ENCODE measurements around the gene THSD4.

DNA sequence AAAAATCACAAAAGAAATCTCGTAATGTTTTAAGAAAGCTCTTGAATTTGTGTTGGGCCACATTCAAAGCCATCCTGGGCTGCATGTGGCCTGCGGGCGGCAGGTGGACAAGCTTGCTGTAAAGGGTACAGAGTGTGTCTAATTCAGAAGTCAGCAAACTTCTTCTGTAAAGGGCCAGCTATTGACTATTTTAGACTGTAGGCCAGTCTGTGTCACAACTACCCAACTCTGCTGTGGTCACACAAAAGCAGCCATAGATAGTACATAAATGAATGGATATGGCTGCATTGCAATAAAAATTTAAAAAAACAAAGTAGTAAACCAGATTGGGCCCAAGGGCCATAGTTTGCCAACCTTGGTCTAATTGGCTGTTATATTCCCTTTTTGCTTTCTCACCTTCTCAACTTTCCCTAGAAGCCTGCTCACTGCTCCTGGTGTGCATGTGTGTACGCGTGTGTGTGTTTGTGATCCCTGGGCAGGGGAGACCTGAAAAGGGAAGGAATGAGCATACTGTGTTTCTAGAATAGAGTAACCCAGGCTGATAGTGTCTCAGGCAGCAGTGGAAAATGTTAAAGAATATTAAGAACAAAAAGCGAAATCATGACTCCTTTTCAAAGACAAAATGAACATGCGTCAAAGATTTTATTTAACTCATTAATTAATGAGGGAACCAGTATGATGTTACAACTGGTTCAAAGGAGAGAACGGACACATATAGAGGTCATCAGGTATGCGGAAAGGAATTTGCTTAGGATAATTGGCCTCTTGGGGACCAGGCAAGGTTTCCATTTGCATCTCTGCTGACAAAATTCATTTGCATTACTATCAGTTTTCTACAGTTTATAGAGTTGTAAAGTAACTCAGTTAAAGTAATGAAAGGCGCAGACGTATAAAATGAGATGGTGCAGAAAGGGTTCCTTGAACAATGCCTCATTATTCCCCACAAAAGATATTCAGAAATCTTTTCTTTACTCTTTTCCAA is 248.0 kb downstream of the THSD4 start:
- TF ChIP-seq, protein P1, sequence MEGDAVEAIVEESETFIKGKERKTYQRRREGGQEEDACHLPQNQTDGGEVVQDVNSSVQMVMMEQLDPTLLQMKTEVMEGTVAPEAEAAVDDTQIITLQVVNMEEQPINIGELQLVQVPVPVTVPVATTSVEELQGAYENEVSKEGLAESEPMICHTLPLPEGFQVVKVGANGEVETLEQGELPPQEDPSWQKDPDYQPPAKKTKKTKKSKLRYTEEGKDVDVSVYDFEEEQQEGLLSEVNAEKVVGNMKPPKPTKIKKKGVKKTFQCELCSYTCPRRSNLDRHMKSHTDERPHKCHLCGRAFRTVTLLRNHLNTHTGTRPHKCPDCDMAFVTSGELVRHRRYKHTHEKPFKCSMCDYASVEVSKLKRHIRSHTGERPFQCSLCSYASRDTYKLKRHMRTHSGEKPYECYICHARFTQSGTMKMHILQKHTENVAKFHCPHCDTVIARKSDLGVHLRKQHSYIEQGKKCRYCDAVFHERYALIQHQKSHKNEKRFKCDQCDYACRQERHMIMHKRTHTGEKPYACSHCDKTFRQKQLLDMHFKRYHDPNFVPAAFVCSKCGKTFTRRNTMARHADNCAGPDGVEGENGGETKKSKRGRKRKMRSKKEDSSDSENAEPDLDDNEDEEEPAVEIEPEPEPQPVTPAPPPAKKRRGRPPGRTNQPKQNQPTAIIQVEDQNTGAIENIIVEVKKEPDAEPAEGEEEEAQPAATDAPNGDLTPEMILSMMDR (conservative IDR thresholded peaks at IDR 0.05), result no peak
- TF ChIP-seq ZFX (IDR thresholded peaks at IDR 0.05), result no peak

All from C4-2B (cell line).